OCI-LY7 (cell line): ENCODE measurements around the gene CDC42EP1. TPM values are rescaled to one million over a fixed set of nuclear protein-coding genes. Genes with fewer than 3 reads are reported as not detected.

Source experiments
- small RNA-seq: library from RNA; depleted of rRNA; stranded (forward); fragments of <200 nt; gene quantifications from one replicate; pipeline ENCODE3, GENCODE V24; 2014
- total RNA-seq, 2 experiments: library from RNA; depleted of rRNA in 1 of 2; stranded (reverse); fragments of >200 nt in 1 of 2; shearing (Covaris generic) in 1 of 2; gene quantifications; 2 replicates each; pipeline ENCODE4 v1.2.3, GENCODE V29; 2014 to 2022

Gene CDC42EP1
- total RNA-seq, 2 experiments from 2014 or later = not detected

Small RNA genes lying within 50 kb of the gene (small RNA-seq; reads per million reads assigned to genes)
- gene RF00017 = not detected

Other genes with a start within 250 kb of the CDC42EP1 start
- gene ELFN2, start 133.0 kb upstream of the CDC42EP1 start, total RNA-seq (2014; rRNA removed; shearing (Covaris generic)) = 0.63 and 0.82 TPM in 2 replicates
- gene ELFN2, start 133.0 kb upstream of the CDC42EP1 start, total RNA-seq (2022) = 0.83 and 1.8 TPM in 2 replicates
- 174 and 225 TPM in 2 replicates for gene MFNG, start 74.1 kb upstream of the CDC42EP1 start, total RNA-seq (2014; rRNA removed; shearing (Covaris generic))
- 215 and 235 TPM in 2 replicates for gene MFNG, start 74.1 kb upstream of the CDC42EP1 start, total RNA-seq (2022)
- gene CARD10, start 41.1 kb upstream of the CDC42EP1 start, total RNA-seq (2014; rRNA removed; shearing (Covaris generic)) = 3.3 and 4.0 TPM in 2 replicates
- 2.8 and 3.1 TPM in 2 replicates for gene CARD10, start 41.1 kb upstream of the CDC42EP1 start, total RNA-seq (2022)
- gene LGALS2, start 19.6 kb downstream of the CDC42EP1 start, total RNA-seq (2014; rRNA removed; shearing (Covaris generic)) = 0.44 TPM in 1 of 2 replicates, not detected in the other
- gene LGALS2, start 19.6 kb downstream of the CDC42EP1 start, total RNA-seq (2022) = 0.82 and 0.92 TPM in 2 replicates
- 119 and 127 TPM in 2 replicates for gene GGA1, start 48.4 kb downstream of the CDC42EP1 start, total RNA-seq (2014; rRNA removed; shearing (Covaris generic))
- gene GGA1, start 48.4 kb downstream of the CDC42EP1 start, total RNA-seq (2022) = 167 and 172 TPM in 2 replicates
- gene SH3BP1, start 79.2 kb downstream of the CDC42EP1 start, total RNA-seq (2014; rRNA removed; shearing (Covaris generic)) = 15.3 and 18.3 TPM in 2 replicates
- gene SH3BP1, start 79.2 kb downstream of the CDC42EP1 start, total RNA-seq (2022) = 44.4 and 48.4 TPM in 2 replicates
- 50.0 and 61.2 TPM in 2 replicates for gene PDXP, start 98.2 kb downstream of the CDC42EP1 start, total RNA-seq (2014; rRNA removed; shearing (Covaris generic))
- gene PDXP, start 98.2 kb downstream of the CDC42EP1 start, total RNA-seq (2022) = 54.0 and 55.8 TPM in 2 replicates
- 85.8 and 93.1 TPM in 2 replicates for gene LGALS1, start 115.2 kb downstream of the CDC42EP1 start, total RNA-seq (2014; rRNA removed; shearing (Covaris generic))
- gene LGALS1, start 115.2 kb downstream of the CDC42EP1 start, total RNA-seq (2022) = 57.2 and 57.3 TPM in 2 replicates
- 64.6 and 79.0 TPM in 2 replicates for gene NOL12, start 125.9 kb downstream of the CDC42EP1 start, total RNA-seq (2014; rRNA removed; shearing (Covaris generic))
- gene NOL12, start 125.9 kb downstream of the CDC42EP1 start, total RNA-seq (2022) = 58.6 and 62.3 TPM in 2 replicates
- gene TRIOBP, start 136.6 kb downstream of the CDC42EP1 start, total RNA-seq (2014; rRNA removed; shearing (Covaris generic)) = 24.4 and 31.6 TPM in 2 replicates
- 30.6 and 31.1 TPM in 2 replicates for gene TRIOBP, start 136.6 kb downstream of the CDC42EP1 start, total RNA-seq (2022)
- 14.6 and 20.6 TPM in 2 replicates for gene GCAT, start 247.5 kb downstream of the CDC42EP1 start, total RNA-seq (2014; rRNA removed; shearing (Covaris generic))
- gene GCAT, start 247.5 kb downstream of the CDC42EP1 start, total RNA-seq (2022) = 17.3 and 21.6 TPM in 2 replicates